HCT116 (cell line): ENCODE measurements around the gene B3GNT5.

Experiments used
- CEBPB ChIP-seq: IDR thresholded peaks from 2 replicates; pipeline ENCODE4 v1.6.1; 2012; ENCODE audit warnings: low read depth
- EZH2 ChIP-seq: fragments of 200-600 bp; sonication (generic); IDR thresholded peaks from 2 replicates; pipeline ENCODE4 v1.6.1; 2017; ENCODE audit warnings: antibody characterized with exemption, mixed run types
- POLR2A ChIP-seq: IDR thresholded peaks from 2 replicates; pipeline ENCODE4 v1.7.0; 2011; ENCODE audit warnings: borderline replicate concordance; ENCODE audit not compliant: insufficient read depth, insufficient read length; ENCODE audit errors: extremely low read depth
- POLR2AphosphoS5 ChIP-seq: IDR thresholded peaks from 2 replicates; pipeline ENCODE4 v1.6.1; 2011; ENCODE audit warnings: mild to moderate bottlenecking, low read depth, low read length, moderate library complexity
- RAD21 ChIP-seq: IDR thresholded peaks from 2 replicates; pipeline ENCODE4 v1.6.1; 2012; ENCODE audit warnings: low read depth, mild to moderate bottlenecking
- SIN3A ChIP-seq: IDR thresholded peaks from 2 replicates; pipeline ENCODE4 v1.6.1; 2012; ENCODE audit warnings: low read depth
- SP1 ChIP-seq: IDR thresholded peaks from 2 replicates; pipeline ENCODE4 v1.6.1; 2012; ENCODE audit warnings: low read depth
- SRF ChIP-seq: IDR thresholded peaks from 2 replicates; pipeline ENCODE4 v1.6.1; 2012; ENCODE audit warnings: low read depth
- TCF7L2 ChIP-seq: IDR thresholded peaks from 2 replicates; pipeline ENCODE4 v1.7.0; 2011; ENCODE audit warnings: borderline replicate concordance, inconsistent platforms; ENCODE audit not compliant: insufficient read depth, insufficient read length; ENCODE audit errors: extremely low read depth
- YY1 ChIP-seq: IDR thresholded peaks from 2 replicates; pipeline ENCODE4 v1.6.1; 2011; ENCODE audit warnings: low read length, low read depth, moderate library complexity, mild to moderate bottlenecking; ENCODE audit not compliant: insufficient replicate concordance; ENCODE audit errors: extremely low read depth
- ZNF274 ChIP-seq: fragments of 200-500 bp; sonication (Bioruptor generic); IDR thresholded peaks from 2 replicates; pipeline ENCODE4 v1.6.1; 2014; ENCODE audit warnings: mild to moderate bottlenecking, low read depth, low read length, inconsistent platforms
- TF ChIP-seq, protein P1 (sequence below), 3 experiments: fragments of 200-600 bp in 1 of 3; sonication (generic) in 1 of 3; IDR thresholded peaks in 2 of 3; conservative IDR thresholded peaks in 1 of 3; 2 replicates each; pipeline ENCODE4 v1.5.1; 2012 to 2017; ENCODE audit warnings: low read depth in 2 of 3, low read length in 2 of 3, antibody characterized with exemption in 1 of 3, borderline replicate concordance in 1 of 3, control low read depth in 1 of 3, mild to moderate bottlenecking in 1 of 3, mixed read lengths in 1 of 3, mixed run types in 1 of 3, moderate library complexity in 1 of 3; ENCODE audit not compliant: insufficient read depth in 1 of 3
- TF ChIP-seq, protein P2 (sequence below): IDR thresholded peaks from 2 replicates; pipeline ENCODE4 v1.6.1; 2012; ENCODE audit warnings: low read depth

DNA sequence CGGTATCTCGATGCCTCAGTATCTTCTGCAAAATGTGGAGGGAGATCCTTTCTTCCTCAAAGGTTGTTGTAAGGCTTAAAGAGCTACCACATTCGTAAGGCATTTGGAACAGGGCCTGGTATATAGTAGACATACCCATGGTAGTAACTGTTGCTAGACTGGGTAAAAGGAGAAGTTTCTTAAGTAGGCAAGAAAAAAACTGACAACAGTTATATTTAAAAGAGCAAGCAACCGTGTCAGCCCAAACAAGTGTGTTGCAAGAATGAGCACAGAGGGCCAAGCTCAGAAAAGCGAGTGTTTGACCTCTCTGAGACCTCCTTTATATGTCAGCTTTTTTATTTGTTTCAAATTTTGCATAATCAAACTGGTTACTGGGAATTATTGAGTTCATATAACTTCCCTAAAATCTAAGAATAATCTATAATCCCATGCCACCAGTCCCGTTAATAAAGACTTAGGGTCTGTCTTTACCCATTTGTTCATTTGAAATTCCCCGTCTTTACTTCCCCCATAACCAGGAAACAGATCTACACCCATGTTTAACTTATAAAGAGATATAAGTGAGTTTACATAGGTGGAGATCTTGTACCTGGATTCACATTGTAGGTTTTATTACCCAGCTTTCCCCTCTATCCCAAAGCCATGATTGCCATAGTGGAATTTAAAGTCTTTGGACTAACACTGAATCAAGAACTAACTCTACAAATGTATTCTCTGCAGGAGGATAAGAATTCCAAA lies 7.3 kb downstream of the B3GNT5 start:
- TF ChIP-seq EZH2 (no peak), YY1 (no peak), POLR2AphosphoS5 (no peak), CEBPB (no peak), ZNF274 (no peak), SIN3A (no peak), POLR2A (no peak), RAD21 (no peak), TCF7L2 (no peak), SRF (no peak), SP1 (no peak)
- TF ChIP-seq, protein P1, sequence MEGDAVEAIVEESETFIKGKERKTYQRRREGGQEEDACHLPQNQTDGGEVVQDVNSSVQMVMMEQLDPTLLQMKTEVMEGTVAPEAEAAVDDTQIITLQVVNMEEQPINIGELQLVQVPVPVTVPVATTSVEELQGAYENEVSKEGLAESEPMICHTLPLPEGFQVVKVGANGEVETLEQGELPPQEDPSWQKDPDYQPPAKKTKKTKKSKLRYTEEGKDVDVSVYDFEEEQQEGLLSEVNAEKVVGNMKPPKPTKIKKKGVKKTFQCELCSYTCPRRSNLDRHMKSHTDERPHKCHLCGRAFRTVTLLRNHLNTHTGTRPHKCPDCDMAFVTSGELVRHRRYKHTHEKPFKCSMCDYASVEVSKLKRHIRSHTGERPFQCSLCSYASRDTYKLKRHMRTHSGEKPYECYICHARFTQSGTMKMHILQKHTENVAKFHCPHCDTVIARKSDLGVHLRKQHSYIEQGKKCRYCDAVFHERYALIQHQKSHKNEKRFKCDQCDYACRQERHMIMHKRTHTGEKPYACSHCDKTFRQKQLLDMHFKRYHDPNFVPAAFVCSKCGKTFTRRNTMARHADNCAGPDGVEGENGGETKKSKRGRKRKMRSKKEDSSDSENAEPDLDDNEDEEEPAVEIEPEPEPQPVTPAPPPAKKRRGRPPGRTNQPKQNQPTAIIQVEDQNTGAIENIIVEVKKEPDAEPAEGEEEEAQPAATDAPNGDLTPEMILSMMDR (IDR thresholded peaks at IDR 0.05 in 2 of 3, conservative IDR thresholded peaks at IDR 0.05 in 1 of 3; ENCODE audit: borderline replicate concordance in 1 of 3, insufficient read depth in 1 of 3, low read depth in 2 of 3, low read length in 2 of 3), result no peak
- TF ChIP-seq, protein P2, sequence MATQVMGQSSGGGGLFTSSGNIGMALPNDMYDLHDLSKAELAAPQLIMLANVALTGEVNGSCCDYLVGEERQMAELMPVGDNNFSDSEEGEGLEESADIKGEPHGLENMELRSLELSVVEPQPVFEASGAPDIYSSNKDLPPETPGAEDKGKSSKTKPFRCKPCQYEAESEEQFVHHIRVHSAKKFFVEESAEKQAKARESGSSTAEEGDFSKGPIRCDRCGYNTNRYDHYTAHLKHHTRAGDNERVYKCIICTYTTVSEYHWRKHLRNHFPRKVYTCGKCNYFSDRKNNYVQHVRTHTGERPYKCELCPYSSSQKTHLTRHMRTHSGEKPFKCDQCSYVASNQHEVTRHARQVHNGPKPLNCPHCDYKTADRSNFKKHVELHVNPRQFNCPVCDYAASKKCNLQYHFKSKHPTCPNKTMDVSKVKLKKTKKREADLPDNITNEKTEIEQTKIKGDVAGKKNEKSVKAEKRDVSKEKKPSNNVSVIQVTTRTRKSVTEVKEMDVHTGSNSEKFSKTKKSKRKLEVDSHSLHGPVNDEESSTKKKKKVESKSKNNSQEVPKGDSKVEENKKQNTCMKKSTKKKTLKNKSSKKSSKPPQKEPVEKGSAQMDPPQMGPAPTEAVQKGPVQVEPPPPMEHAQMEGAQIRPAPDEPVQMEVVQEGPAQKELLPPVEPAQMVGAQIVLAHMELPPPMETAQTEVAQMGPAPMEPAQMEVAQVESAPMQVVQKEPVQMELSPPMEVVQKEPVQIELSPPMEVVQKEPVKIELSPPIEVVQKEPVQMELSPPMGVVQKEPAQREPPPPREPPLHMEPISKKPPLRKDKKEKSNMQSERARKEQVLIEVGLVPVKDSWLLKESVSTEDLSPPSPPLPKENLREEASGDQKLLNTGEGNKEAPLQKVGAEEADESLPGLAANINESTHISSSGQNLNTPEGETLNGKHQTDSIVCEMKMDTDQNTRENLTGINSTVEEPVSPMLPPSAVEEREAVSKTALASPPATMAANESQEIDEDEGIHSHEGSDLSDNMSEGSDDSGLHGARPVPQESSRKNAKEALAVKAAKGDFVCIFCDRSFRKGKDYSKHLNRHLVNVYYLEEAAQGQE, result no peak
